Stimulated activated CD8-positive, alpha-beta memory T cell treated with anti-CD3 and anti-CD28 coated beads, Interleukin-15, amount 100 ng/mL, for 4 hours (primary cell): ENCODE measurements around the gene RAET1L.
"Not testable (repeated sequence)": the region's sequence is repeated elsewhere in the genome, so short reads cannot be mapped to it uniquely, and the experiment has no call there.

Experiments used
- DNase-seq, 2 donors: peaks; one replicate each; pipeline ENCODE4 v3.0.0-alpha.2; 2020; ENCODE audit warnings: low read depth in 2 of 2

The RAET1L gene

GRCh38 chr6:150016324-150017185, 8.8 kb downstream of the RAET1L start:
- DNase-seq = no peak

GRCh38 chr6:150015281-150016001, 9.9 kb downstream of the RAET1L start:
- DNase-seq = not testable (repeated sequence)

GRCh38 chr6:150014623-150015280, 10.6 kb downstream of the RAET1L start:
- not testable (repeated sequence) for DNase-seq

GRCh38 chr6:150013785-150014622, 11.3 kb downstream of the RAET1L start:
- not testable (repeated sequence) for DNase-seq

GRCh38 chr6:150012846-150013784, 12.2 kb downstream of the RAET1L start:
- not testable (repeated sequence) for DNase-seq

- no peak for DNase-seq
Measured at GRCh38 chr6:150008588-150008987, 16.7 kb downstream of the RAET1L start.

- DNase-seq = no peak
Measured at GRCh38 chr6:150006961-150007464, 18.3 kb downstream of the RAET1L start.

- DNase-seq = no peak
Measured at GRCh38 chr6:150005761-150006651, 19.3 kb downstream of the RAET1L start.

GRCh38 chr6:150004783-150005717, 20.3 kb downstream of the RAET1L start:
- DNase-seq = peak; percentile 76

GRCh38 chr6:150004101-150004782, 21.1 kb downstream of the RAET1L start:
- DNase-seq = no peak

- not testable (repeated sequence) for DNase-seq
Measured at GRCh38 chr6:150003599-150003998, 21.7 kb downstream of the RAET1L start.

- no peak for DNase-seq
Measured at GRCh38 chr6:150002710-150003109, 22.6 kb downstream of the RAET1L start.

GRCh38 chr6:150001295-150002008, 23.9 kb downstream of the RAET1L start:
- no peak for DNase-seq

GRCh38 chr6:149999636-150000035, 25.7 kb downstream of the RAET1L start:
- no peak for DNase-seq

- DNase-seq = no peak
Measured at GRCh38 chr6:149995971-149996370, 29.4 kb downstream of the RAET1L start.

GRCh38 chr6:149995235-149995750, 30.0 kb downstream of the RAET1L start:
- no peak for DNase-seq
